NCI-H2196 (cell line): Measurements from ENCODE around the gene RMRP.

Experiments used
- DNase-seq: peaks from one replicate; lab custom pipeline; 2025; ENCODE audit not compliant: unreplicated experiment; lab: John Stamatoyannopoulos, UW

RMRP gene

GRCh38 chr9:35657546-35658136, at the start of gene RMRP:
RMRP (minus strand) TSS chr9:35658019.
- peak; percentile 98 for DNase-seq

GRCh38 chr9:35706951-35707350, 49.1 kb upstream of the RMRP start:
- DNase-seq: no peak

GRCh38 chr9:35705836-35706430, 48.1 kb upstream of the RMRP start:
- no peak for DNase-seq

DNA sequence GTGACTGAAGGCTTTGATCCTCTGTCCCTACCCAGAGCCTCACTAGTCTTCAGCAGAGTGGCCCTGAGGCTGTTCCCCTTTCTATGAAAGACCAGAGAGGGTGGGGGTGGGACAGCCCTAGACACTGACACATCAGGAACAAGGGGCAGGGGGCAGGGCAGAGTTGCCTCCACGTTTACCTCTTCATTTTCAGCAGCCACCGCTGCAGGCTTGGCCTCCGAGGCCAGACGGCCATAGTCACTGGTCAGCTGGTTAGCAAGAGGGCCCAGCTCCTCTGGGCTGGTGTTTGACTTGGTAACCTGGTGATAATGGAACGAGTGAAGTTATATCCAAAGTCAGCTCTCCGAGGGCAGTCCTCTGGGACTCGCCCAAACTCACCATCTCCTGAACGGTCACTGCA, 47.6 kb upstream of the RMRP start:
- DNase-seq: no peak

DNA sequence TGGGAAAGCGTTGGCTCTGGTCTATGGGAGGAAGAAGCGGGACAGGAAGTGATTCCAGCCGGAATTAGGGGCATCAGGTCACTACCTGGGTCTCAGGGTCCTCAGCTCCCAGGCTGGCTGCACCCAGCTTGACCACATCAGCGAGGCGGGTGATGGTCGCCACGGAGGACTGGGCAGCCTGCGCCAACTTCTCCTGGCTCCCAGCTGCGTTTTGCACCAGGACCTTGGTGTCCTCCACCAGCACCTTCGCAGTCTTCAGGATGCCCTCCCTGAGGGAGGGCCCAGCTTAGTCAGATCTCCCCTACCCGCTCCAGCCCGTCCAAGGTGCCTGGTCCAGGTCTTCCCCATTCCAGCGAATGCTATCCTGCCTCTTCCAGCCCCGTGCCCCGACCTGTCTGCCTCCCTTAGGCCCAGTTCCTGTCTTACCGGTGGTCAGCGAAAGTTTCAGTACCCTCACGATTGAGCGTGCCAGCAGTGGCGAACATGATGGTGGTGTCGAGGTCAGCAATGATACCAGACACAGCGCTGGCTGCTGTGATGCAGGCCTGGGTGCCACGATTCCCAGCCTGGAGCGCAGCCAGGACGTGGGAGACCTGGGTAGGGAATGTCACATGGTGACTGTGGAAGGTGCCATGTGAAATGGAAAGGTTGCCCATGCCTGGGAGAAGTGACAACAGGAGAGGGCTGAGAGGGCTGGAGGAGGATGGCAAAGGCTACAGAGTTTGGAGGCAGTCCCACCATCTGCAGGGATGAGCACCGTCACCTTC, 46.3 kb upstream of the RMRP start:
- no peak for DNase-seq

DNA sequence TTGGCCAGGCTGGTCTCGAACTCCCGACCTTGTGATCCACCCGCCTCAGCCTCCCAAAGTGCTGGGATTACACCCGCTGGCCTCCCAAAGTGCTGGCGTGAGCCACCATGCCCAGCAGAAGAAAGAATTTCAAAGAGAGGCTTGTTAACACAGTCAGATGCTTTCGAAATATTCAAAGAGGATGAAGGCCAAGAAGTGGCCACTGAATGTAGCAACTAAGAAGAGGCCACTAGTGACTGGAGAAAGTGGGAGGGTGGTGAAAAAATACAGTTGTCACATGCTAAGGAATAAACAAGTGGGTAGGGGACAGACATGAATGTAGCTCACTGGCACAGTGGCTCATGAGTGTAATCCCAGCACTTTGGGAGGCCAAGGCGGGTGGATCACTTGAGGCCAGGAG, 44.9 kb upstream of the RMRP start:
- no peak for DNase-seq

DNA sequence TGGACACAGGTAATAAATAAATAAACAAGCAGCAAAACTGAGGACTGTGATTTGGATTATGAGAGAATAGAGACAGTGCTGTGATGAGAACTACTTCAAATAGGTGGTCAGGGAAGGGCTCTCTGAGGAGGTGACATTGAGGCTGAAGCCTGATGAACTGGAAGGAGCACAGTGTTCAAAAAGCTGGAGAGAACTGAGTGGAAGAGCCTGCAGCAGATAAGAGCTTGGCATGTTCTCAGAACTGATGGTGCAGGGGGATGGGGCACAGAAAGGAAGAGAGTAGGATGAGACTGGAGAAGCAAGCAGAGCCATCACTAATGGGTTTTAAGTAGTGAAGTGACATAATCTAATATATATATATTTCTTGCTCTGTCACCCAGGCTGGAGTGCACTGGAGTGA, 43.1 kb upstream of the RMRP start:
- DNase-seq: no peak

GRCh38 chr9:35700031-35700430, 42.2 kb upstream of the RMRP start:
- no peak for DNase-seq

GRCh38 chr9:35698231-35698630, 40.4 kb upstream of the RMRP start:
- no peak for DNase-seq

DNA sequence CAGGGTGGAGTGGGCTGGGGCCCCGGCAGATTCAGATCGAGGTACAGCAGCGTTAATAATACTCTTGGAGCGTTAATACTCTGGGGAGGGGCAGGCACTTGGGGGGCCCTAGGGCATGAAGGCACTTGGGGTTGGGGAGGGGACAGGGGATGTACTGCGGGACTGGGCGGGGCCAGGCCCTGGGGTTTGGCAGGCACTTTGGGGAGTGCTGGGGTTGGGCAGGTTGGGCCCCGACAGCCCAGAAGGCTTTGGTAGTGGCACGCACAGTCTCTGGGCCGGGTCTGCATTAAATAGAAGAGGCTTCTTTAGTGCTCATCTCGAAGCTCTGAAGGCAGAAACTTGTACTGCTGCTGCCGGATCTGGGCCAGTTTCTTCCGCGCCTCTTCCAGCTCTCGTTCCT, 39.7 kb upstream of the RMRP start:
- no peak for DNase-seq

GRCh38 chr9:35696520-35697215, 38.8 kb upstream of the RMRP start:
- DNase-seq: peak; percentile 38

DNA sequence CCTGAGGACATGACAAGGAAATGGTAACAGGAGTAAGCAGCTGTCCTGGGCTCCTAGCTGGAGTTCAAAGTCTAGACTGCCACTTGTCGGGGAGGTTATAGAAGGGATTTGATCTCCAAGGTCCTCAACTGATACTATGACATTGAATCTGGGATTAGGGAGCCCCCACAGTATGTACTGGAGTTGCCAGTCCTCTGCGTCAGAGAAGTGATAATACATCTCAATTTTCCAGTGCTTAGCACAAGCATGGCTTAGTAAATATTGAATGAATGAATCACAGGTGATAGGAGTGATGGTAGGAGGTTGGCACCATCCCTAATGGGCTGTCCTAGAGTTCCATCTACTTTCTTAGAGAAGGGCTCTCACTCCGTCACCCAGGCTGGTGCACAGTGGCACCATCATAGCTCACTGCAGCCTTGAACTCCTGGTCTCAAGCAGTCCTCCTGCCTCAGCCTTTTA, 38.2 kb upstream of the RMRP start:
- no peak for DNase-seq

GRCh38 chr9:35691757-35692301, 34.0 kb upstream of the RMRP start:
- no peak for DNase-seq

- no peak for DNase-seq
Measured at GRCh38 chr9:35691334-35691650, 33.5 kb upstream of the RMRP start.

- DNase-seq: peak; percentile 27
Measured at GRCh38 chr9:35690614-35691333, 33.0 kb upstream of the RMRP start.

- no peak for DNase-seq
Measured at GRCh38 chr9:35690294-35690613, 32.4 kb upstream of the RMRP start.

- no peak for DNase-seq
Measured at GRCh38 chr9:35689542-35690293, 31.9 kb upstream of the RMRP start, which contains the start of gene TPM2. TPM2 (minus strand) TSS chr9:35689925; CDS start chr9:35689817, 108 bp downstream.

GRCh38 chr9:35688558-35689541, 31.0 kb upstream of the RMRP start:
- DNase-seq: no peak

GRCh38 chr9:35687972-35688557, 30.2 kb upstream of the RMRP start:
- no peak for DNase-seq
